HG03025 (cell line): ENCODE results near the gene CDH4.

ENCODE experiments used
- ATAC-seq: cut with Tn5 transposase; IDR thresholded peaks from one replicate; pipeline ENCODE4 v1.9.1; 2021; ENCODE audit warnings: mild to moderate bottlenecking, moderate library complexity; ENCODE audit not compliant: unreplicated experiment, low FRiP score

The CDH4 gene

GRCh38 chr20:61433176-61433575 is 181.1 kb downstream of the CDH4 start:
- ATAC-seq: no peak

GRCh38 chr20:61433816-61434215 is 181.8 kb downstream of the CDH4 start:
- no peak for ATAC-seq

GRCh38 chr20:61434341-61434781 is 182.3 kb downstream of the CDH4 start:
- ATAC-seq: no peak

GRCh38 chr20:61435184-61435822 is 183.2 kb downstream of the CDH4 start:
- no peak for ATAC-seq

- no peak for ATAC-seq
Observed at GRCh38 chr20:61435823-61436220, 183.8 kb downstream of the CDH4 start.

- no peak for ATAC-seq
Observed at GRCh38 chr20:61436283-61436666, 184.2 kb downstream of the CDH4 start.

GRCh38 chr20:61436667-61437279 is 184.7 kb downstream of the CDH4 start:
- ATAC-seq: no peak

- ATAC-seq: no peak
Observed at GRCh38 chr20:61437280-61438206, 185.5 kb downstream of the CDH4 start.

GRCh38 chr20:61438285-61438684 is 186.2 kb downstream of the CDH4 start:
- ATAC-seq: no peak

- no peak for ATAC-seq
Observed at GRCh38 chr20:61439251-61439650, 187.2 kb downstream of the CDH4 start.

GRCh38 chr20:61440548-61441055 is 188.5 kb downstream of the CDH4 start:
- no peak for ATAC-seq

- no peak for ATAC-seq
Observed at GRCh38 chr20:61441537-61441936, 189.5 kb downstream of the CDH4 start.

- ATAC-seq: no peak
Observed at GRCh38 chr20:61442075-61442670, 190.1 kb downstream of the CDH4 start.

GRCh38 chr20:61442718-61443117 is 190.7 kb downstream of the CDH4 start:
- no peak for ATAC-seq

- ATAC-seq: no peak
Observed at GRCh38 chr20:61443443-61444126, 191.5 kb downstream of the CDH4 start.

- ATAC-seq: no peak
Observed at GRCh38 chr20:61444637-61445036, 192.6 kb downstream of the CDH4 start.

- ATAC-seq: no peak
Observed at GRCh38 chr20:61445138-61445537, 193.1 kb downstream of the CDH4 start.

GRCh38 chr20:61445741-61446140 is 193.7 kb downstream of the CDH4 start:
- no peak for ATAC-seq

GRCh38 chr20:61447952-61448351 is 195.9 kb downstream of the CDH4 start:
- no peak for ATAC-seq

- no peak for ATAC-seq
Observed at GRCh38 chr20:61448386-61448785, 196.3 kb downstream of the CDH4 start.
